Mucosa of descending colon (tissue), 3 donors: ENCODE results near the gene FAM111A. TPM values are rescaled to one million over a fixed set of nuclear protein-coding genes. Genes with fewer than 3 reads are reported as not detected.
A peak's percentile ranks its signal among the peaks of the same experiment; 100 is the strongest.

Experiments used
- ATAC-seq: fragments of 200-7000 bp; cut with Tn5 transposase; one replicate; pipeline ENCODE4 v1.9.1; 2020; ENCODE audit warnings: mild to moderate bottlenecking, moderate library complexity
- DNase-seq, 3 donors: peaks; one replicate each; pipeline ENCODE4 v3.0.0-alpha.2; 2020
- H3K36me3 ChIP-seq: fragments of 200-600 bp; one replicate; pipeline ENCODE4 v1.8.0; 2021; ENCODE audit warnings: low read depth, mild to moderate bottlenecking
- H3K4me1 ChIP-seq: fragments of 200-600 bp; one replicate; pipeline ENCODE4 v1.8.0; 2021; ENCODE audit warnings: low read depth, mild to moderate bottlenecking
- H3K4me3 ChIP-seq: fragments of 200-600 bp; one replicate; pipeline ENCODE4 v1.8.0; 2021; ENCODE audit warnings: mild to moderate bottlenecking
- H3K9me3 ChIP-seq: fragments of 200-600 bp; one replicate; pipeline ENCODE4 v1.8.0; 2021; ENCODE audit warnings: mild to moderate bottlenecking
- CTCF ChIP-seq: fragments of 200-600 bp; IDR thresholded peaks from one replicate; pipeline ENCODE4 v1.8.0; 2022; ENCODE audit warnings: antibody characterized with exemption, mild to moderate bottlenecking
- intact Hi-C, 2 donors: fragments of 100-400 bp; cut with DNase I in 1 of 2; cut with micrococcal nuclease in 1 of 2; formaldehyde crosslinking; loops; one replicate each; pipeline versions ENCODE4 v1.11.0 to v1.11.1; 2022; cut with DNase I, micrococcal nuclease
- total RNA-seq, 3 donors: library from RNA; stranded (reverse); fragmentation: NEBNext Ultra II Directional in 2 of 3; extraction: Animal tissue kit (Norgen Biotek cat#: 25700) in 2 of 3; gene quantifications; one replicate each; pipeline versions ENCODE4 v1.2.1 to v1.2.4, GENCODE V29; 2021 to 2023
- donor health status: DM: no; HTN: no; CAD: no; lungs with moderate emphysema.
- donor health status: DM: no; HTN: no; CAD: no.
- donor health status: DM: no; HTN: yes; CAD: no.

The FAM111A gene
- total RNA-seq, 3 donors from 2014 or later = 33.6 to 36.0 (median 35.6) TPM

DNA sequence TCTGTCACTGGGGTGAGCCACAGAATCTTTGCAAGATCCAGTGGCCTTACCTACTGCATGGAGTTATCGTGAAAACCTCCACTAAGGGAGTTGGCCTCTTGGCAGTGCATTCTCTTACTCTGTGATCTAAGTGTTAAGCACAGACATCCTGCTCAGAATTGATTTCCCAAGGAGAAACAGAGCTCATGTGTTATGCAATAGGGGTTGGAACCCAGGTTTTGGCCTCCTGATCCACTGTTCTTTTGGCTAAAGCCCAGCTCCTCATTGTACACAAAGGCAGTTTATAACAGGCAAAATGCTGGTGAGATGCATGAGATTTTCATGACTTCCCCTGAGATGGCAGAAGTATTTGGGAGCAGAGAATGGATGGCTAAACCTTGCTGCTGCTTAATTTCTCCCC is 41.1 kb downstream of the FAM111A start:
- H3K4me3 ChIP-seq = no peak overlapping the region
- intact Hi-C loops = no loop called here
- TF ChIP-seq CTCF = no peak
- no peaks in the 10 kb centered on the region for H3K9me3 ChIP-seq
- peaks cover 50% of the 10 kb centered on the region for H3K4me1 ChIP-seq
- H3K36me3 ChIP-seq = no peaks in the 10 kb centered on the region
- no peak for DNase-seq
- no peak for ATAC-seq

GRCh38 chr11:59184691-59185339 is 42.2 kb downstream of the FAM111A start:
- no peak for TF ChIP-seq CTCF
- no peak overlapping the region for H3K4me3 ChIP-seq
- intact Hi-C loops = no loop called here
- peaks cover 58% of the 10 kb centered on the region for H3K4me1 ChIP-seq
- no peaks in the 10 kb centered on the region for H3K36me3 ChIP-seq
- H3K9me3 ChIP-seq = no peaks in the 10 kb centered on the region
- ATAC-seq (no peak), DNase-seq (no peak)

- TF ChIP-seq CTCF = no peak
- Histone ChIP-seq H3K36me3 (no peaks in the 10 kb centered on the region), H3K4me3 (no peak overlapping the region), H3K4me1 (peaks cover 64% of the 10 kb centered on the region), H3K9me3 (no peaks in the 10 kb centered on the region)
- ATAC-seq (peak; percentile 61), DNase-seq (peak in 1 of 3 donors; percentile 63)
- intact Hi-C loops = no loop called here
Measured at GRCh38 chr11:59185386-59185945, 42.8 kb downstream of the FAM111A start.

GRCh38 chr11:59186130-59186594 is 43.5 kb downstream of the FAM111A start:
- intact Hi-C loops = no loop called here
- Histone ChIP-seq H3K36me3 (no peaks in the 10 kb centered on the region), H3K9me3 (no peaks in the 10 kb centered on the region), H3K4me3 (no peak overlapping the region), H3K4me1 (peaks cover 70% of the 10 kb centered on the region)
- peak; percentile 80 for TF ChIP-seq CTCF
- DNase-seq (peak; percentile 79 to 92 (median 88)), ATAC-seq (peak; percentile 88)

DNA sequence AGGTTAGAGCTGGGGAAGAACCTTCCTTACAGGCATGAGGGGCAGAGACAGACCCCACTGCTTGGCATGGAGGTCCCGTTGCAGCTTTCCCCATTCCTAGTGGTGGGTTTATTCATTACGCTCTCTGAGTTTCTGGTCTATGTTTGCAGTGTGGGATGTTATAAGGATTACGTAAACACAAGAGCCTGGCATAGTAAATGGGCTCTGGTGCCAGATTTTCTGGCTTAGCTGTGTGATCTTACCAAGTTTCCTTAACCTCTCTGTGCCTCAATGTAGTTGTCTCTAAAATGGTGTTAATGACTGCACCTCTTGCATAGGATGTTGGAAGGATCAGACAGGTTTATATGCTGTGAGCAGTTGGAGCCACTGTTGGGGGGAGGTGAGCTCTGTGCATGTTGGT is 44.4 kb downstream of the FAM111A start:
- Histone ChIP-seq H3K4me1 (peaks cover 78% of the 10 kb centered on the region), H3K4me3 (no peak overlapping the region), H3K36me3 (no peaks in the 10 kb centered on the region), H3K9me3 (no peaks in the 10 kb centered on the region)
- TF ChIP-seq CTCF = no peak
- DNase-seq (no peak), ATAC-seq (no peak)
- intact Hi-C loops = no loop called here
